ENCODE data around the gene EGFL8.
"Not testable (repeated sequence)": the region's sequence is repeated elsewhere in the genome, so short reads cannot be mapped to it uniquely, and the experiment has no call there.

EGFL8 gene

DNA sequence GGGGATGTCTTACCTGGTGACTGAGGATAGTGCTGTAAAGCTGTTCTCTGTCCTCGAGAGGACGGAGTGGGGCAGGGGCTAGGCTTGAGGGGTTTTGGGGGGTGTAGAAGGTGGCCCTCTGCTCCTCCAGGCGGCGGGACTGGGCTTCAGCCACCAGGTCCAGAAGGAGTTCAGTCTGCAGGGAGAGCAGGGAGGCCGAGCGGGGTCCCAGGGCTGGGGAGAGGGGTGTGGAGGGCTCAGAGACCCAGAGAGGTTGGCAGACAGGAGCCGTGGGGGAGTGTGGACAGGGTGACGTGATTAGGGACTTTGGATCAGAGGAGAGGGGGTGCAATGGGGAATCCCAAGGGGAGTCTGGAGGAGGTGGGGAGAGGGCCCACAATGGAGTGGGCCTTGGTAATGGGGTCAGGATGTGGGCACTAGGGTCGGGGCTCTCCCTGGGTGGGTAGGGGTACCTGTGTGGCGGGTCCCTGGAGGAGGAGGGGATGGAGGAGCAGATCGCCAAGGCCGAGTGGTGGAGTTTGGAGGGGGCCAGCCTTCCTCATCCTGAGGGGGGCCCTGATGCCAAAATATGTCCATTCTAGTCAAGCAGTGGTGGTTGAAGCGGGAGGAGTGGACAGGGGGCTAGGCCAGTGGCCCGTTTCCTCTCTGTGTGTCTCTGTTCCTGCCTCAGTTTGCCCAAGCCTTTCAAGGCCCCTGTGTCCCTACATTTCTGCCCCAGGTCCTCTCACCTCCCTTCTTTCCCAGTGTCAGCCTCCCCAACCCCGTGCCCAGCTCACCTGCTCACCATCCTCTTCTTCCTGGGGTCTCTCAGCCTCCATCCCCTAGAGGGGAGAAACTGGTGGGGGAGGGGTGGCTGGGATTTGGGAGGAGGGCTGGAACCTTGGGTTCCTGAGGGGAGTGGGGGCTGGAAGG, 27.6 kb downstream of the EGFL8 start:
- TF ChIP-seq MYC (IDR thresholded peaks at IDR 0.05; ENCODE audit: low read depth, low read length), result no peak
- TF ChIP-seq, protein P1, sequence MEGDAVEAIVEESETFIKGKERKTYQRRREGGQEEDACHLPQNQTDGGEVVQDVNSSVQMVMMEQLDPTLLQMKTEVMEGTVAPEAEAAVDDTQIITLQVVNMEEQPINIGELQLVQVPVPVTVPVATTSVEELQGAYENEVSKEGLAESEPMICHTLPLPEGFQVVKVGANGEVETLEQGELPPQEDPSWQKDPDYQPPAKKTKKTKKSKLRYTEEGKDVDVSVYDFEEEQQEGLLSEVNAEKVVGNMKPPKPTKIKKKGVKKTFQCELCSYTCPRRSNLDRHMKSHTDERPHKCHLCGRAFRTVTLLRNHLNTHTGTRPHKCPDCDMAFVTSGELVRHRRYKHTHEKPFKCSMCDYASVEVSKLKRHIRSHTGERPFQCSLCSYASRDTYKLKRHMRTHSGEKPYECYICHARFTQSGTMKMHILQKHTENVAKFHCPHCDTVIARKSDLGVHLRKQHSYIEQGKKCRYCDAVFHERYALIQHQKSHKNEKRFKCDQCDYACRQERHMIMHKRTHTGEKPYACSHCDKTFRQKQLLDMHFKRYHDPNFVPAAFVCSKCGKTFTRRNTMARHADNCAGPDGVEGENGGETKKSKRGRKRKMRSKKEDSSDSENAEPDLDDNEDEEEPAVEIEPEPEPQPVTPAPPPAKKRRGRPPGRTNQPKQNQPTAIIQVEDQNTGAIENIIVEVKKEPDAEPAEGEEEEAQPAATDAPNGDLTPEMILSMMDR (IDR thresholded peaks at IDR 0.05; ENCODE audit: low read depth, low read length), result no peak
- TF ChIP-seq POLR2A (IDR thresholded peaks at IDR 0.05; ENCODE audit: extremely low read depth, insufficient read length), result no peak
- TF ChIP-seq, protein P2, sequence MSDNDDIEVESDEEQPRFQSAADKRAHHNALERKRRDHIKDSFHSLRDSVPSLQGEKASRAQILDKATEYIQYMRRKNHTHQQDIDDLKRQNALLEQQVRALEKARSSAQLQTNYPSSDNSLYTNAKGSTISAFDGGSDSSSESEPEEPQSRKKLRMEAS (IDR thresholded peaks at IDR 0.05; ENCODE audit: low read depth, low read length), result no peak
- DNase-seq (ENCODE audit: low read depth), result no peak
- peak overlapping the region; percentile 65 for H3K4me3 ChIP-seq (ENCODE audit: low read depth, low read length)

DNA sequence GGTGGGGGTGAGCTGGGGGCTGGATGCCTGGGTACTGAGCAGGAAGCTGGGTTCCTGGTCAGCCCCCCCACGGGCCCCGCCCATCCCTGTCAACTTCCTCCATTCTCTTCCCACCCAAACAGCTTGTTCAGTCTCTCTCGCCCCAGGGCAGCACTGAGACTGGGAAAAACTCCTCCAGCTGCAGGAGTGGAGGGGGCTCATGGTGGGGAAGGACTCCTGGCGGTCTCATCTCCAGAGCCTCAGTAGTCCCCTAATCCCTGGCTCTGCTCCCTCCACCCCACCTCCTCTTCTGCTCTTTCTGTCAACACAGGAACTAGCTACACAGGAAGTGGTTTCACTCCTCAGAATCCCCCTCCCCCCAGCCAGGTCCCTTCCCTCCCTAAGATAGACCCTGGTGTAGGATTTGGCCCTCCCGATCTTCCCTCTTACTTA, 28.2 kb downstream of the EGFL8 start, which contains the start of gene GPSM3:
GPSM3 (minus strand) TSS at position 36 of the 432 bp plus-strand sequence. CDS start 130 bp downstream, outside the sequence.
- peak; percentile 91 for DNase-seq (ENCODE audit: low read depth)
- TF ChIP-seq, protein P2 (IDR thresholded peaks at IDR 0.05; ENCODE audit: low read depth, low read length), result no peak
- TF ChIP-seq MYC (IDR thresholded peaks at IDR 0.05; ENCODE audit: low read depth, low read length), result no peak
- TF ChIP-seq, protein P1 (IDR thresholded peaks at IDR 0.05; ENCODE audit: low read depth, low read length), result no peak
- TF ChIP-seq POLR2A (IDR thresholded peaks at IDR 0.05; ENCODE audit: extremely low read depth, insufficient read length), result peak; percentile 59
- H3K4me3 ChIP-seq (ENCODE audit: low read depth, low read length), result peak within 1 kb of the TSS; percentile 65

DNA sequence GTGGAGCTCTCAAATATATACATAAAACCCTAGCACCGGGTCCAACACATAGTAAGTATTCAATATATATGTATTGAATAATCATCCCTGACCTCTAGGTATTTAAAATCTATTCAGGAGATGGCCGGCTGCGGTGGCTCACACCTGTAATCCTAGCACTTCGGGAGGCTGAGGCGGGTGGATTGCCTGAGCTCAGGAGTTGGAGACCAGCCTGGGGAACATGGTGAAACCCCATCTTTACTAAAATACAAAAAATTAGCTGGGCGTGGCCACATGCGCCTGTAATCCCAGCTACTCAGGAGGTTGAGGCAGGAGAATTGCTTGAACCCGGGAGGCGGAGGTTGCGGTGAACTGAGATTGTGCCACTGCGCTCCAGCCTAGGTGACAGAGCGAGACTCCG, 28.7 kb downstream of the EGFL8 start:
- H3K4me3 ChIP-seq (ENCODE audit: low read depth, low read length), result peak overlapping the region; percentile 65
- not testable (repeated sequence) for DNase-seq (ENCODE audit: low read depth)

DNA sequence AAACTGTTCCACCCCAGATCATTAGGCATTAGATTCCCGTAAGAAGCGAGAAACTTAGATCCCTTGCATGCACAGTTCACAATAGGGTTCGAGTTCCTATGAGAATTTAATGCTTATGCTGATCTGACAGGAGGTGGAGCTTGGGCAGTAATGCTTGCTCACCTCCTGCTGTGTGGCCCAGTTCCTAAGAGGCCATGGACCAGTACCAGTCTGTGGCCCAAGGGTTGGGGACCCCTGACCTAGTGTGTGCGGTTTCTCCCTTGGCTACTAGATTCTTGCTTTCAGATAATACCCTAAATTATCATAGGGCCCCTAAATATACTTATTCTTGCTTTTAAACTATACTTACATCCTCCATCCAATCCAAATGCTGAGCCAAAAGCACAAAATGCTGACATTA, 30.0 kb downstream of the EGFL8 start:
- H3K4me3 ChIP-seq (ENCODE audit: low read depth, low read length), result peak overlapping the region; percentile 8
- DNase-seq (ENCODE audit: low read depth), result no peak
- TF ChIP-seq, protein P1 (IDR thresholded peaks at IDR 0.05; ENCODE audit: low read depth, low read length), result no peak
- TF ChIP-seq POLR2A (IDR thresholded peaks at IDR 0.05; ENCODE audit: extremely low read depth, insufficient read length) (no peak), MYC (IDR thresholded peaks at IDR 0.05; ENCODE audit: low read depth, low read length) (no peak)
- TF ChIP-seq, protein P2 (IDR thresholded peaks at IDR 0.05; ENCODE audit: low read depth, low read length), result no peak

DNA sequence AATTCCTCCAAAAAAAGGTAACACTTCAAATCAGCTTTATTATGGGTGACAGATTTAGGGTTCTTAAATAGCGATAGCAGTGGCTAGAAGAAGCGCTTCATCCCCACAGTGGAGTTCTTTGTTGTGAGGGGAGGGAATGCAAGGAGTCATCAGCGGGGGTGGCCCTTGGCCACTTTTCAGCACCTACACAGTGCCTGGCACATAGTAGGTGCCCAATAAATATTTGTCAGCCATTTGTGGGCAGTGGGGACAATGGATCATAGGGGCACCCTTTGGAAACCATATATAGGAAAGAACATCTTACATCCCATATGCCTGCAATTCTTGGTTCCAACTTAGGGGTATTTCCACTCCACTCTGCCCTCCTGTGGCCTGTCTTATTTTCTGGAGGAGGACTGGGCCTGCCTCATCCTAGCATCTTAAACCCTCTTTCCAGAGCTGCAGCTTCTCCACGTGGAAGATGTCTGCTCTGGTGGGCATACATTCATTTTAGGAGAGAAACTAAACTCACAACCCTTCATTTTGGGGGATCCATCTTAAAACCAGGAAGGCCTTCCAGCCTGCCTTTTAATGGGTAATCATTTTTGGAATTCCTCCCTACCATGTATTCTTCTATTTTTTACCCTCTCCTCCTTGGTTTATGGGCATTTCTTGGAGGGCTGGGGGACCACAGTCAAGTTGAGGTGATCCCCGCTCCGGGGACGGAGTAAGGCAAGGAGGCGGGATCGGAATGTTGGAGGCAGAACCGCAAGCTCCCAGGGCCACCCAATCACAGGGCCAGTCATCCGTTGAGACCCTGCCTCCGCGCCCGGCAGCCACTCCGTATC, 30.6 kb downstream of the EGFL8 start:
- peak; percentile 69 for TF ChIP-seq POLR2A (IDR thresholded peaks at IDR 0.05; ENCODE audit: extremely low read depth, insufficient read length)
- no peak; the same call in 1 of the 2 replicates for TF ChIP-seq MYC (IDR thresholded peaks at IDR 0.05; ENCODE audit: low read depth, low read length)
- TF ChIP-seq, protein P1 (IDR thresholded peaks at IDR 0.05; ENCODE audit: low read depth, low read length), result peak; percentile 53
- peak overlapping the region; percentile 68 for H3K4me3 ChIP-seq (ENCODE audit: low read depth, low read length)
- peak; percentile 76 for DNase-seq (ENCODE audit: low read depth)

DNA sequence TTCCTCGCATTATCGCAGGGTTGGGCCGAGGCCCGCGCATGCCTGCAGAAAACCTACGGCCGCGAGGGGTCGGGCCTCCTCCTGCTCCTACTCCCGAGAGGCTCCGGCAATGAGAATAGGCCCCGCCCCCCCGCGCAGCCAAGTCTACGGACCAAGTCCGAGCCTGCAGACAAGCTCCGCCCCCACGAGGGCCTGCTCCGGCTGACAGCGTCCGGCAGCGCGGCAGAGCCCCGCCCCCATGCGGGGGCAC, 31.2 kb downstream of the EGFL8 start:
- DNase-seq (ENCODE audit: low read depth), result peak; percentile 100
- TF ChIP-seq, protein P1 (IDR thresholded peaks at IDR 0.05; ENCODE audit: low read depth, low read length), result no peak
- TF ChIP-seq MYC (IDR thresholded peaks at IDR 0.05; ENCODE audit: low read depth, low read length) (no peak), POLR2A (IDR thresholded peaks at IDR 0.05; ENCODE audit: extremely low read depth, insufficient read length) (no peak)
- TF ChIP-seq, protein P2 (IDR thresholded peaks at IDR 0.05; ENCODE audit: low read depth, low read length), result no peak
- H3K4me3 ChIP-seq (ENCODE audit: low read depth, low read length), result no peak overlapping the region

Measured in NB4 (cell line).